GM23338 (cell line): ENCODE results near the gene SDC1. TPM values are rescaled to one million over a fixed set of nuclear protein-coding genes. Genes with fewer than 3 reads are reported as not detected.
"Not testable (repeated sequence)": the region's sequence is repeated elsewhere in the genome, so short reads cannot be mapped to it uniquely, and the experiment has no call there.

Experiments used
- ATAC-seq: fragments of 200-7000 bp; cut with Tn5 transposase; 3 replicates; pipeline ENCODE4 v1.9.1; 2020
- DNase-seq: peaks from one replicate; pipeline ENCODE4 v3.0.0-alpha.2; 2015; ENCODE audit warnings: low spot score
- H2AFZ ChIP-seq: fragments of 200-600 bp; sonication (generic); 2 replicates; pipeline ENCODE4 v1.8.0; 2016; ENCODE audit warnings: antibody characterized with exemption, mild to moderate bottlenecking, moderate library complexity
- H3F3A ChIP-seq: fragments of 200-600 bp; sonication (generic); replicated peaks from 2 replicates; pipeline ENCODE4 v1.8.0; 2017; ENCODE audit warnings: antibody characterized with exemption, mixed run types, low read depth
- H3K27ac ChIP-seq: fragments of 200-600 bp; sonication (generic); 2 replicates; pipeline ENCODE4 v1.6.1; 2016; ENCODE audit warnings: low read depth
- H3K27me3 ChIP-seq: fragments of 200-600 bp; sonication (generic); 2 replicates; pipeline ENCODE4 v1.8.0; 2016; ENCODE audit warnings: mild to moderate bottlenecking, mixed run types, moderate library complexity; ENCODE audit not compliant: insufficient read depth
- H3K36me3 ChIP-seq: fragments of 200-600 bp; sonication (generic); 2 replicates; pipeline ENCODE4 v1.8.0; 2016; ENCODE audit warnings: mild to moderate bottlenecking; ENCODE audit not compliant: insufficient read depth
- H3K4me1 ChIP-seq: fragments of 200-600 bp; sonication (generic); 2 replicates; pipeline ENCODE4 v1.8.0; 2016; ENCODE audit warnings: mild to moderate bottlenecking, moderate library complexity; ENCODE audit not compliant: insufficient read depth
- H3K4me2 ChIP-seq: fragments of 200-600 bp; sonication (generic); 2 replicates; pipeline ENCODE4 v1.7.1; 2017; ENCODE audit warnings: mixed run types
- H3K4me3 ChIP-seq: fragments of 200-600 bp; sonication (generic); 2 replicates; pipeline ENCODE4 v1.6.1; 2016; ENCODE audit warnings: mixed run types
- H3K79me2 ChIP-seq: fragments of 200-600 bp; sonication (generic); replicated peaks from 2 replicates; pipeline ENCODE4 v1.8.0; 2017; ENCODE audit warnings: mild to moderate bottlenecking; ENCODE audit not compliant: insufficient read depth
- H3K9me2 ChIP-seq: fragments of 200-600 bp; sonication (generic); 2 replicates; pipeline ENCODE4 v1.8.0; 2017; ENCODE audit not compliant: insufficient read depth
- H4K20me1 ChIP-seq: fragments of 200-600 bp; sonication (generic); replicated peaks from 2 replicates; pipeline ENCODE4 v1.8.0; 2017; ENCODE audit warnings: mild to moderate bottlenecking; ENCODE audit not compliant: insufficient read depth
- H3K27ac Mint-ChIP-seq: 2 replicates; pipeline ENCODE4 v1.8.0; 2020; ENCODE audit warnings: inconsistent platforms, mild to moderate bottlenecking, moderate library complexity, mixed read lengths
- H3K27me3 Mint-ChIP-seq: 3 replicates; pipeline ENCODE4 v1.8.0; 2022; ENCODE audit warnings: low read depth, mild to moderate bottlenecking, moderate library complexity, mixed read lengths, inconsistent platforms; ENCODE audit not compliant: insufficient read depth, poor library complexity
- H3K36me3 Mint-ChIP-seq: 3 replicates; pipeline ENCODE4 v1.8.0; 2021; ENCODE audit warnings: low read depth, mild to moderate bottlenecking, inconsistent platforms, moderate library complexity, mixed read lengths
- H3K4me1 Mint-ChIP-seq: 3 replicates; pipeline ENCODE4 v1.8.0; 2020; ENCODE audit warnings: mild to moderate bottlenecking, inconsistent platforms, mixed read lengths
- H3K4me3 Mint-ChIP-seq: 3 replicates; pipeline ENCODE4 v1.8.0; 2021; ENCODE audit warnings: moderate library complexity, mild to moderate bottlenecking, inconsistent platforms, mixed read lengths
- H3K9me3 Mint-ChIP-seq: 3 replicates; pipeline ENCODE4 v1.8.0; 2020; ENCODE audit warnings: moderate library complexity, mild to moderate bottlenecking, inconsistent platforms, mixed read lengths
- EZH2phosphoT487 ChIP-seq: fragments of 200-600 bp; sonication (generic); IDR thresholded peaks from one replicate; pipeline ENCODE4 v1.8.1; 2018; ENCODE audit warnings: antibody characterized with exemption; ENCODE audit not compliant: unreplicated experiment
- POLR2AphosphoS5 ChIP-seq: IDR thresholded peaks from 2 replicates; pipeline ENCODE4 v1.6.1; 2016; ENCODE audit warnings: antibody characterized with exemption, low read depth
- STAT1 ChIP-seq: IDR thresholded peaks from one replicate; pipeline ENCODE4 v1.6.1; 2016; ENCODE audit warnings: antibody characterized with exemption; ENCODE audit not compliant: unreplicated experiment
- ZNF331 ChIP-seq: fragments of 250-450 bp; sonication (Bioruptor Pico); IDR thresholded peaks from 2 replicates; pipeline ENCODE4 v1.5.0; 2020; ENCODE audit warnings: low read depth, mild to moderate bottlenecking, moderate library complexity
- polyA plus RNA-seq: library from polyadenylated mRNA; unstranded; fragments of >200 nt; fragmentation: Nextera tagmentation; extraction: Ambion mirVana; gene quantifications from 2 replicates; pipeline ENCODE4 v1.2.1, GENCODE V29; 2016
- total RNA-seq: library from RNA; depleted of rRNA; stranded (reverse); fragments of >200 nt; shearing (Covaris generic); gene quantifications from 2 replicates; pipeline ENCODE4 v1.2.3, GENCODE V29; 2014
- TF ChIP-seq, protein P1 (sequence below): IDR thresholded peaks from one replicate; pipeline ENCODE4 v1.6.1; 2018; ENCODE audit warnings: antibody characterized with exemption; ENCODE audit not compliant: unreplicated experiment

SDC1 gene
- total and polyA plus RNA-seq, 2 experiments from 2014 or later: 16.6 to 43.0 TPM

DNA sequence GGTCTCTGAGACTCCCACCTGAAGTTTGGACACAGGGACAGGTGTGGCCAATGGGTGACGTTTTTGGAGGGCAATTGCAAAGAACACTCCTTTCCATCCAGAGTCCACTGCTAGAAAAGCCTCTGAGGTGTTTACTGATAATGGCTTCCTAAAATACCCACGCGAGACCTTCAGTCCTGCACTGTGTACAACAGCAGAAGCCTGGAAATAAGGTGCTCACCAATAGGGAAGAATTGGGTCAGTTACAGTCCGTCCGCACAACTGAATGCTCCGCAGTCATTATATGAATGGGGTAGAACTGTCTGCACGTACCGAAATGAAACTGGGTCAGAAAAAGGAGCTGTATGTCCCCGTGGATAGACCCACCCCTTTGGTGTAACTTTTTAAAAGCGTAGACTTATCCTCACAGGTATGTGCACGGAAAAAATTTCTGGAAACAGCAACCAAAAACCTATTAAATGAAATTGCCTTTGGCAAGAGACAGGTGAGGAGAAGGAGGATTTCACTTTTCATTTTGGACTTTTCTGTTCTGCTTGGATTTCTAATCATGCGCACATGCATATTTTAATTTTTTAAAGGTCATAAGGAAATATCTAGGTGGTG, 29.4 kb downstream of the SDC1 start:
- H3K4me2 ChIP-seq: no peak overlapping the region
- peaks cover 16% of the 10 kb centered on the region for H3K4me1 Mint-ChIP-seq
- no peaks in the 10 kb centered on the region for H3K9me3 Mint-ChIP-seq
- no peak overlapping the region for H3K27ac ChIP-seq
- DNase-seq: no peak
- no peak overlapping the region for H3K27ac Mint-ChIP-seq
- no peak for ATAC-seq
- H2AFZ ChIP-seq: no peak overlapping the region
- peaks cover 4% of the 10 kb centered on the region for H3K36me3 Mint-ChIP-seq
- 0 out of 2 replicates have a peak, but pooled peaks cover 7% of the 10 kb centered on the region for H3F3A ChIP-seq
- no peaks in the 10 kb centered on the region for H3K79me2 ChIP-seq
- H3K9me2 ChIP-seq: no peaks in the 10 kb centered on the region
- no peak for TF ChIP-seq POLR2AphosphoS5
- no peaks in the 10 kb centered on the region for H3K27me3 ChIP-seq
- H3K4me1 ChIP-seq: 0 out of 2 replicates have a peak, but pooled peaks cover 4% of the 10 kb centered on the region
- no peaks in the 10 kb centered on the region for H4K20me1 ChIP-seq
- H3K4me3 Mint-ChIP-seq: no peak overlapping the region
- H3K36me3 ChIP-seq: no peaks in the 10 kb centered on the region
- H3K27me3 Mint-ChIP-seq: peaks cover 5% of the 10 kb centered on the region
- no peak overlapping the region for H3K4me3 ChIP-seq

DNA sequence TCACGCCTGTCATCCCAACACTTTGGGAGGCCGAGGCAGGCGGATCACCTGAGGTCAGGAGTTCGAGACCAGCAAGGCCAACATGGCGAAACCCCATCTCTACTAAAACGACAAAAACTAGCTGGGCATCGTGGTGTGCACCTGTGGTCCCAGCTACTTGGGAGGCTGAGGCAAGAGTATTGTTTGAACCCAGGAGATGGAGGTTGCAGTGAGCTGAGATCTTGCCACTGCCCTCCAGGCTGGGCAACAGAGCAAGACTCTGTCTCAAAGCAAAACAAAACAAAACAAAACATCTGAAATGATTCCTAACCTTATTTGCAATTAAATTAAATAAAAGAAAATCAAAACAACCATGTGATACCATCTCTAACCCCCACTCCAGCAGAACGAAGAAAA, 29.9 kb downstream of the SDC1 start:
- not testable (repeated sequence) for H3K9me3 Mint-ChIP-seq, H3F3A ChIP-seq, H3K4me1 ChIP-seq, H3K36me3 Mint-ChIP-seq, H3K9me2 ChIP-seq, ATAC-seq, H3K27ac Mint-ChIP-seq, H4K20me1 ChIP-seq, H3K4me3 ChIP-seq, H3K79me2 ChIP-seq, H3K27ac ChIP-seq, DNase-seq, H3K4me2 ChIP-seq, H3K4me3 Mint-ChIP-seq, H2AFZ ChIP-seq, H3K36me3 ChIP-seq, H3K27me3 Mint-ChIP-seq, H3K27me3 ChIP-seq
- H3K4me1 Mint-ChIP-seq: peaks cover 18% of the 10 kb centered on the region

DNA sequence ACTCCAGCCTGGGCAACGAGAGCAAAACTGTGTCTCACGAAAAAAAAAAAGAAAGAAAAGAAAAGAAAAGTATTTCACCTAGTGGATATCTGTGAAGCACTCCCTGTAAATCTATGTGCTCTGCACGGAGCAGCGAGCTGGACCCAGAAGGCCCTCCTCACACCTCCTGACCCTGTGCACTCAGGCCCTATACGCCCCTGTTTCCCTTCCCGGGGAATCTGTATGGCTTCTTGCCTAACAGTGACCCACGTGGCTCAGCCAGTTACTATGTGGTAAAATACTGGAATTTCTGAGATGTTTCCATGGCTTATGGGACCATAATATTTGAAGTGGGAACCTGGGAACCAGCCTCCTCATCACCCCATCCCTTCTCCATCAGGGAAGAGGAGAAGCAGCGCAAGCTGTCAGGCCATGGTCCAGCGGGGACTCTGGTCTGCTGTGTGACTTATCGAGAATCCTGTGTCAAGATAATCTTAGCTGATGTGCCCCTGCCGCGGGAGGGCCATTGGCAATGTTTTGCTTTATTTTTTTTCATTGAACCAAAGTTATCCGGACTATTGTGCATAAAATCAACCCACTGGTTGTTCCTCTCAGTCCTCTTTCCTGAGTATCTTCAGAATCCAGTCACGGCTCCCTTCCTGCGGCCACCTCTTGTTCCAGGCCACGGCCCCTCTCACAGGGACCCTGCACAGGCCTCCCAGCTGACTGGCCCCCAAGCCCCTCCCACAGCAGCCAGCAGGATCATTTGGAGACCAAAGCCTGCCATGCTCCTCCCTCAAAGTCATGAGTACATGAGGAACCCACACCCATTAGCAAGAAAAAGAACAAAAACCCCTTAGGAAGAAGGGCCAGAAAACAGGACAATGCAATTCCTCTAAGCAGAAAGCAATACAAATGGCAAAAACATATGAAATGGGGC, 30.6 kb downstream of the SDC1 start:
- H3K4me1 ChIP-seq: peaks cover 5% of the 10 kb centered on the region; the same call in 1 of the 2 replicates
- H3K36me3 ChIP-seq: no peaks in the 10 kb centered on the region
- no peaks in the 10 kb centered on the region for H3K27me3 ChIP-seq
- Mint-ChIP-seq H3K27ac (no peak overlapping the region), H3K27me3 (peaks cover 5% of the 10 kb centered on the region), H3K9me3 (no peaks in the 10 kb centered on the region), H3K36me3 (no peaks in the 10 kb centered on the region; the same call in 2 of the 3 replicates), H3K4me1 (peaks cover 22% of the 10 kb centered on the region), H3K4me3 (no peak overlapping the region)
- 0 out of 2 replicates have a peak, but pooled peaks cover 9% of the 10 kb centered on the region for H3F3A ChIP-seq
- TF ChIP-seq ZNF331 (CRISPR knock-in tag) (no peak), STAT1 (no peak), EZH2phosphoT487 (no peak)
- TF ChIP-seq, protein P1, sequence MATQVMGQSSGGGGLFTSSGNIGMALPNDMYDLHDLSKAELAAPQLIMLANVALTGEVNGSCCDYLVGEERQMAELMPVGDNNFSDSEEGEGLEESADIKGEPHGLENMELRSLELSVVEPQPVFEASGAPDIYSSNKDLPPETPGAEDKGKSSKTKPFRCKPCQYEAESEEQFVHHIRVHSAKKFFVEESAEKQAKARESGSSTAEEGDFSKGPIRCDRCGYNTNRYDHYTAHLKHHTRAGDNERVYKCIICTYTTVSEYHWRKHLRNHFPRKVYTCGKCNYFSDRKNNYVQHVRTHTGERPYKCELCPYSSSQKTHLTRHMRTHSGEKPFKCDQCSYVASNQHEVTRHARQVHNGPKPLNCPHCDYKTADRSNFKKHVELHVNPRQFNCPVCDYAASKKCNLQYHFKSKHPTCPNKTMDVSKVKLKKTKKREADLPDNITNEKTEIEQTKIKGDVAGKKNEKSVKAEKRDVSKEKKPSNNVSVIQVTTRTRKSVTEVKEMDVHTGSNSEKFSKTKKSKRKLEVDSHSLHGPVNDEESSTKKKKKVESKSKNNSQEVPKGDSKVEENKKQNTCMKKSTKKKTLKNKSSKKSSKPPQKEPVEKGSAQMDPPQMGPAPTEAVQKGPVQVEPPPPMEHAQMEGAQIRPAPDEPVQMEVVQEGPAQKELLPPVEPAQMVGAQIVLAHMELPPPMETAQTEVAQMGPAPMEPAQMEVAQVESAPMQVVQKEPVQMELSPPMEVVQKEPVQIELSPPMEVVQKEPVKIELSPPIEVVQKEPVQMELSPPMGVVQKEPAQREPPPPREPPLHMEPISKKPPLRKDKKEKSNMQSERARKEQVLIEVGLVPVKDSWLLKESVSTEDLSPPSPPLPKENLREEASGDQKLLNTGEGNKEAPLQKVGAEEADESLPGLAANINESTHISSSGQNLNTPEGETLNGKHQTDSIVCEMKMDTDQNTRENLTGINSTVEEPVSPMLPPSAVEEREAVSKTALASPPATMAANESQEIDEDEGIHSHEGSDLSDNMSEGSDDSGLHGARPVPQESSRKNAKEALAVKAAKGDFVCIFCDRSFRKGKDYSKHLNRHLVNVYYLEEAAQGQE: no peak
- no peak overlapping the region for H3K4me3 ChIP-seq
- H3K79me2 ChIP-seq: no peaks in the 10 kb centered on the region
- DNase-seq (no peak), ATAC-seq (no peak)
- no peak overlapping the region for H2AFZ ChIP-seq
- H4K20me1 ChIP-seq: no peaks in the 10 kb centered on the region
- no peak overlapping the region for H3K4me2 ChIP-seq
- H3K27ac ChIP-seq: no peak overlapping the region
- no peaks in the 10 kb centered on the region for H3K9me2 ChIP-seq
